Activated T-helper 1 cell treated with Interleukin-2 at 50 U/mL for 16 hours (primary cell): ENCODE results near the gene CFAP69.
"Not testable (repeated sequence)": the region's sequence is repeated elsewhere in the genome, so short reads cannot be mapped to it uniquely, and the experiment has no call there.

ENCODE experiments used
- DNase-seq: peaks from one replicate; pipeline ENCODE4 v3.0.0-alpha.2; 2020; ENCODE audit warnings: low read depth

The CFAP69 gene

GRCh38 chr7:90233569-90233968 lies 11.4 kb upstream of the CFAP69 start:
- DNase-seq, result no peak

DNA sequence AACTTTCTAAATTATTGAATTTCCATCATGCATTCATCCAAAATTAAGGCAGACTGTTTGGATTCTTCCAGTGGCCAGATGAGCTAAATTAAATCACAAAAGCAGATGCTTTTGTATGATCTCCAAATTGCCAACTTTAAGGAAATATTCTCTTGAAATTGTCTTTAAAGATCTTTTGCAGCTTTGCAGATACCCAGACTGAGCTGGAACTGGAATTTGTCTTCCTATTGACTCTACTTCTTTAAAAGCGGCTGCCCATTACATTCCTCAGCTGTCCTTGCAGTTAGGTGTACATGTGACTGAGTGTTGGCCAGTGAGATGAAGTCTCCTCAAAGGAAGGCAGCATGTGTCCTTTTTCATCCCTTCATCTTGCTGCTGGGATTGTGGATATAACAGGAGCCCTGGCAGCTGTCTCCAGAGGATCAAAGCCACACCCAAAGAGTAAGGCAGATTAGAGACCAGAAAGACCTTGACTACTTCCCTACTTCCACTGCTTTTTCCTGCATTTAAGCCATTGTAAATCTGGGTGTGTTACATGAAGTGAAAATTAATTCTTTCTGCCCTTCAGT lies 8.2 kb upstream of the CFAP69 start:
- no peak for DNase-seq

DNA sequence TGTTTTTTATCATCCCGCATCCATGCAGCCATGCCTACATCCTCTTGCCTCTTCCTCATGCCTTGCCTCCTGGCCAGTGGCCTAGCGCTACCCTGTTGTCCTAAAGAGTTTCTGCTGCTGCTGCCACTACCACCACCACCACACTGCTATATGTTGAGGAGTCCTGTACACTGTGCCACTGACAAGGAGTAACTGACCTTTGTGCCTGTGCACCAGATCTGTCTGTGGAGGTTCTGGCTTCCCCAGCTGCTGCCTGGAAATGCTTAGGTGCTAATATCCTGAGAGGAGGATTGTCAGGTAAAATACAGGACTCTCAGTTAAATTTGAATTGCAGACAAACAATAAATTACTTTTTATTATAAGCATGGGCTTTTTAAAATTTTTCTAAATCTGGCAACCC lies 7.0 kb upstream of the CFAP69 start:
- no peak for DNase-seq

DNA sequence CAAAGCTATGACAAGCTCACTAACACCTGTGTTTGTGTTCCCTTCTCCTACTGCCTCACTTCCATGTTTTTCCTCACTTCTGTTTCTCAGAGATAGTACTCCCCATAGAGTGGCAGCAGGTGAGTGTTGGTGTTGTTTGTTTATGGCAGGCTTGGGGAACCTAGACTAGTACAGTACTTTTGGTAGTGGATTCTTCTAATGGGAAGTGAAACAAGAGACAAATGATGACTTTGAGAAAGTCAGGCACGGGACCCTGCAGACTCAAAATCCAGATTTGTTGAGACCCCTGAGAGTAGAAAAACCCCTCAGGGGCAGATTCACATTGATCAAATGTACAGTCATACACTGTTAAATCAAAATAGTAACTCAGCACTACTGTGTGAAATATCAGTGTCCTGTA lies 6.4 kb upstream of the CFAP69 start:
- no peak for DNase-seq

DNA sequence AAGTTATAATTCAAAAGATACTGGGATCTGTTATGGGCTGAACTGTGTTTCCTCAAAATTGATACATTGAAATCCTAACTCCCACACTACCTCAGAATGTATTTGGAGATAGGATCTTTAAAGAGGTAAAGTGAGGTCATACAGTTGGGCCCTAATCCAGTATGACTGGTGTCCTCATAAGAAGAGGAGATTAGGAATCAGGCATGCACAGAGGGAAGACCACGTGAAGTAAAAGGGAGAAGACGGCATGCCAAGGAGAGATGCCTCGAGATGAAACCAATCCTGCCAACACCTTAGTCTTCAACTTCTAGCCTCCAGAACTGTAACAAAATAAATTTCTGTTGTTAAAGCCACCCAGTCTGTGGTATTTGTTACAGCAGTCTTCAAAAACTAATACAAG lies 5.9 kb upstream of the CFAP69 start:
- no peak for DNase-seq

GRCh38 chr7:90239625-90240228 lies 5.2 kb upstream of the CFAP69 start:
- no peak for DNase-seq

DNA sequence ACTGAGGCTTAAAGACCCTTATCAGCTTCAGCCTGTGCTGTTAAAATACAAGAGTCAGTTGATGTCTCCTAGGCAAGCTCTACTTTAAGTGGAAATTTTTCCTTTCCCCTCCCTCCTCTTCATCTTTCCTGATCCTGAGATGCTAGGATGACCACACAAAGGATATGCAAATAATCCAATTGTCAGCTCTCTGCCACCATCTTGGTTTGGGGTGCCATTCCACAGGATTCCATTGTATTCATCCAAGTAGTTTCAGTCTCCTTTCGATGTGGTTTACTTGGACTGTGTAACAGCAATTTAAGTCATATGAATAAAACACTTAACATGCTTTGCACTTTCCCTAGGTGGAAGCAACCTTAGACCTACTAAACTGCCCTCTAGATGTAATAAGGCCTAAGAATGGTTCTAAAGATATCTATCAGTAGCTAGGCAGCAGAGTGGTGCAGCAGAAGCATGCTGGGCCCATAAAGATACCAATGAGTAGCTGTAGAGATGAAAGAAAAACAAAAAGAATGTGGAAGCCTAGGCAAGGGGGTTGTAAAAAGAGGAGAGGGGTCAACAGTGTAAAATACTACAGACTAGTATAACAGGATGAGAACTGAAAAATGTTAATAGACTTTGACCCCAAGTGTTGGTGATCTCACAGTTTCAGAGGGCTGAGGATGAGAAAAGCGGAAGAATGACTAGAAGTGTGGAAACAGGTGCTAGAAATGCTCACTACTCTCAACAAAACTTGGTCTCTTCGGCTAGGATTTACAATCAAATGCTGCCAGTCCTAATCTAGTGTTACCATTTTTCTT lies 2.4 kb upstream of the CFAP69 start:
- no peak for DNase-seq

GRCh38 chr7:90243556-90243955 lies 1.4 kb upstream of the CFAP69 start:
- no peak for DNase-seq

DNA sequence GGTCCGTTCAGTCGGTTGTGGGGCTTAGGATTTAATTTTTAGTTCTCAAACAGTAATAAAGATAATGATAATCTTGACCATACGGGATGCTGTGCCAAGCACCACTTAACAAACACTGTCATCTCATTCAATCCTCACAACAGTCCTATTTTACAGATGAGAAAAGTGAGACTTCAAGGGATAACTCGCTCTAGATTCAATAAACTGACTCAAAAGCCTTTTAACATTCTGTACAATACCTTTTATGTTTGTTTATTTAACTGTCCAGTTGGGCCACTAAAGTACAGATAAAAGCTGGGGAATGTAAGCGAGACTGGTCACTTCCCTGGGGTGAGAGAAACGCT lies 437 bp upstream of the CFAP69 start:
- DNase-seq, result no peak

DNA sequence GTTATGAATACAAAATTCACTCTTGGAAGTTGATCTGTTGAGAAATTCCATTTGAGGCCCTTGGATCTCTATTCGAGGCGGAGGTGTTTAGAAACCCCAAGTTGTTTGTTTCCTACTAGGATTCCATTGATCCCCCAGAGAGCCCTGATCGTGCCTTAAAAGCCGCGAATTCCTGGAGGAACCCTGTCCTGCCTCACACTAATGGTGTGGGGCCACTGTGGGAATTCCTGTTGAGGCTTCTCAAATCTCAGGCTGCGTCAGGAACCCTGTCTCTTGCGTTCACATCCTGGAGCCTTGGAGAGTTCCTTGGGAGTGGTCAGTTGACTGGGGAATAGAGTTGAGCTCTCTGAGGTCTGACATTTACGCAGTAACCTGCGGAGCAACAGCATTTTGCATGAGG lies 1.2 kb downstream of the CFAP69 start:
- no peak for DNase-seq

- no peak for DNase-seq
Observed at GRCh38 chr7:90248706-90249105, 3.7 kb downstream of the CFAP69 start.

DNA sequence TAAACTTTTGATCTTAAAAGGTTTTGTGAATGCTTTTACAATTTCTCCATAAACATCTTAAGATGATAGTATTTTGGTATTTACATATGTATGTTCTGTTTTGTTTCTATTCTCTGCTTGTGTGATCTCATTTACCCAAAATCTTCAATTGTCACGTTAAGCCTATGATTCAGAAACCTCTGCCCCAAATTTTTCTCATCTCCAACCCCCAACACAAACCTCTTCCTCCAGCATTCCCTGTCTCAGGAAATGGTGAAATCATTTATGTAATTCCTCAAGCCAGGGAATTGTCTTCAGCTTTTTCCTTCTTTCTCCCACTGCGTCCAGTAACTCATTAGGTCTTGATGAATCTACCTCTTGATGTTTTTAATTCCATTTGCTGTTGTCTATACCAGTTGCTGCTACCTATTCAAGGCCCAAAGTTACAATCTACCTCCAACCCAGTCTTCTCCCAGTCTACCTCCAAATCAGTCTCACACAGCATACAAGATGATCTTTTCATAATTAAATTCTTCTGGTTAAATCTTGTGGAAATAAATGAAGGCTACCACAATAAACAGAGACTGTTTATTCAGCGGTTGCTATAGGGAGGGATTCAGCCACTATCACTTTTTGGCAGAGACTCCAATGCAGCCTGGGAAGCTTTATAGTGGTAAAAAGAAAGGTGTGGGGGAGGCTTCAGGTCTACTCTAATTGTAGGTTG lies 5.8 kb downstream of the CFAP69 start:
- DNase-seq, result no peak

- no peak for DNase-seq
Observed at GRCh38 chr7:90251304-90251635, 6.3 kb downstream of the CFAP69 start.

GRCh38 chr7:90256011-90256410 lies 11.0 kb downstream of the CFAP69 start:
- not testable (repeated sequence) for DNase-seq

GRCh38 chr7:90256778-90257177 lies 11.8 kb downstream of the CFAP69 start:
- DNase-seq, result no peak

GRCh38 chr7:90261441-90261840 lies 16.5 kb downstream of the CFAP69 start:
- DNase-seq, result no peak

DNA sequence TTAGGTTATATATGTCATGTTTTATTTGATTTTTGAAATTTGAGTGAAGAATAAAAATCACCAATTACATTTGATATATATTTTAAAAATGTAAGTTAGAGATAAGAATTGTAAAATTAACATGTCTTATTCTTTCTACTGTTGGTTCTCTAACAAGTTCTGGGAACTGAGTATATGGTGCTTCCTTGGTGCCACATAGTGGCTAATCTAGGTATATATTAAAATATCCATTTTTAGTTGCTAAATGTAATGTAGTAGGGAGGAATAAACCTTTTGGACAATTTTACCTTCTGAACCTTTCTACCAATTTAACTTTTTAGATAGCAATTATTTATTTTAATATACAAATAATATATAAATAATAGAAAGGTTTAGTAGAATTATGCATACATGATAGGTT lies 17.5 kb downstream of the CFAP69 start:
- DNase-seq, result no peak

DNA sequence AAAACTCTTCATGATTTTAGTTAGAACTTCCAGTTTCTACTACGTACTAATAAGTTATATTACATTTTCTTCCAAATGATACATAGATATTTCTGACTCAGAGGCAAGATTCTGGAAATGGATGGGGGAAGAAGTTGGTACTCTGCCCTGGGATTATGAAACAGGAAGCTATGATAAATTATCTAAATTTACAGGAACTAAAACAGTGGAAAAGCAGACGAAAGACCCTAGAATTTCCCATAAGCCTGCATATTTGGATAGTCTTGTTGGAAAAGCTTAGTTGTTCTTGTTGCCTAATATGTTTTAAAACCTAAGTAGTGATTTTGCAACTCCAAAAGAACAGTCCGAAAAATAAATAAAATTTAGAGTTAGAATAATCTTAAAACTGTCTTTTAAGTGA lies 21.8 kb downstream of the CFAP69 start:
- no peak for DNase-seq

DNA sequence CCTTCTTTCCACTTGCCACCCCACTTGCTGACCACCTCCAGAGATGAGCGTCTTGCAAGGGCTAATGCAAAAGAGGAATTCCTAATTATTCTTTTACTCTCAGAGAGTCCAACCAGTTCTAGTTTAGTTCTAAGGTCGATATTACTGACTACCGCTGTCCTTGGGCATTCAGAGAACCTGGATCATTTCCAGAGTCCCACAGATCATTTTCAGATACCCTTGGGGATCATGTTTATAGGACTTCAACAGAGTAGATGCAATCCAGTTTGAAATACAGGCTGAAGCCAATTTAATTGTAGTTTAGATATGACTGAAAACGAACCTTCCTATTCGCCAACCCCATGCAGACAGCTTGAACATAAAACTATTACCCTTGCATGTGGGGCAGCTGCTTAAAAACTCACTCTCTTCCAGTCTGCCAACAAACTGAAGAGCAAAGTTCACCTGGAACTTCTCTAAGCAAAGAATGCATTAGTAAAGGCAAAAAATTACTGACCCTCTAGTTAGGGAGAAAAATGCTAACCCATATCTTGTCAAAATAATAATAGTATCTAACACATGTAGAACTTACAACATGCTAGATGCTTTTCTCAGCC lies 22.4 kb downstream of the CFAP69 start:
- DNase-seq, result no peak

- DNase-seq, result no peak
Observed at GRCh38 chr7:90269163-90269562, 24.2 kb downstream of the CFAP69 start.

DNA sequence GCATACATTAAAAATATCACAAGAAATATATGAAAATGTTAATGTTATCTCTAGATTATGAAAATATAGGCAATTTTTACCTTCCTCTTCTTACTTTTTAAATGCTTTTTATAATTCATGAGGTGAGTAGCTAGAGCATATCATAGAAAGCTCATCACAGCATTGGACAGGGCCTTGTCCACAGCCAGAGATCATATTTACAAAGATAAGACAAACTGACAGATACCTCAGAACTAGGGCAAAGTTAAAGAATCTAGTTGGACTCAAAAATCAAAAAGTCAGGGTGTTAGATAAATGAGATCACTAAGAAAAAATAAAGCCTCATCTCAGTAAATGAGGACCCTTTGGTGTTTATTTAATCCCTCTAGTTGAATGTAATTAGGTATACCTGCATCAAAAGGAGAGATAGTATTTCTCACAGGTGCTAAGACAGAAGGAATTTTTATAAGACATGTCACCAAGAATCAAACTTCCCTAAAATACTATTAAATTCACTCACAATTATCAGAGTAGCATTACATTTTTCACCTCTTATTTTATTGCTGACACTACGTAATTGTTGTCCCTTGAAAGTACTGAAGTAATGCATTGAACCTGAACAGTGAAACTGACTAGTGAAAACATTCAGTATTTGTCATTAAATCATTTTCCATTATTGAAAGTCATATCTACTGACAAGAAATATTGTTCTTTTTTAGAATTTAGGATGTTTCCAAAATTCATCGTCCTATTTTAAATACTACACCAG lies 25.6 kb downstream of the CFAP69 start:
- no peak for DNase-seq

DNA sequence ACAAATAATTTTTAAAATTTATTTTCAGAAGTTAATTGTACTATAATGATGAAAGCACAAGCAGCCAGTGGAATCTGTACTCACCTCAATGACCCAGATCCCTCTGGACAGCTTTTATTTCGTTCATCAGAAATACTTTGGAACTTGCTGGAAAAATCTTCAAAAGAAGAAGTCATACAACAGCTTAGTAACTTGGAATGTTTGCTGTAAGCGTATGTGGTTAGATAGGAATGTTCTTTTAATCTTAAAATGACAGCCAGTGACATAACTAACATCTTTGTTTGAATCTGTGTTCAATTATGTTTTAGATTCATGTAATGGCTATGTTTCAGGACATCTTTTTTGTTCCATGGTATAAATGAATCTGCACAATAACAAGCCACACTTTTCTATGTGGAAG lies 26.8 kb downstream of the CFAP69 start:
- DNase-seq, result no peak
